Neuronal stem cell (in vitro differentiated cells): Measurements from ENCODE around the gene CRAT.
A peak's percentile ranks its signal among the peaks of the same experiment; 100 is the strongest.

Source experiments
- DNase-seq: peaks from one replicate; pipeline ENCODE4 v3.0.0-alpha.2; 2013; ENCODE audit warnings: low spot score
- H2AFZ ChIP-seq: one replicate; pipeline ENCODE4 v1.6.1; 2013; ENCODE audit warnings: mild to moderate bottlenecking, low read length, inconsistent platforms
- H2AK5ac ChIP-seq: 2 replicates; pipeline ENCODE4 v1.6.1; 2013; ENCODE audit warnings: low read depth, mild to moderate bottlenecking, inconsistent platforms, low read length, moderate library complexity, mixed read lengths
- H2BK120ac ChIP-seq: 2 replicates; pipeline ENCODE4 v1.6.1; 2013; ENCODE audit warnings: low read depth, mild to moderate bottlenecking, inconsistent platforms, low read length, moderate library complexity, mixed read lengths
- H2BK12ac ChIP-seq: one replicate; pipeline ENCODE4 v1.6.1; 2013; ENCODE audit warnings: low read length, inconsistent platforms
- H2BK15ac ChIP-seq: 2 replicates; pipeline ENCODE4 v1.6.1; 2013; ENCODE audit warnings: mild to moderate bottlenecking, low read length, inconsistent platforms, mixed read lengths
- H2BK5ac ChIP-seq: one replicate; pipeline ENCODE4 v1.6.1; 2013; ENCODE audit warnings: inconsistent platforms, mild to moderate bottlenecking, low read length, moderate library complexity
- H3K14ac ChIP-seq: one replicate; pipeline ENCODE4 v1.6.1; 2013; ENCODE audit warnings: low read length, inconsistent platforms
- H3K18ac ChIP-seq: 2 replicates; pipeline ENCODE4 v1.6.1; 2013; ENCODE audit warnings: low read length, inconsistent platforms
- H3K23ac ChIP-seq: 2 replicates; pipeline ENCODE4 v1.6.1; 2013; ENCODE audit warnings: low read depth, mild to moderate bottlenecking, mixed read lengths, low read length, inconsistent platforms; ENCODE audit not compliant: poor library complexity
- H3K27ac ChIP-seq: replicated peaks from 3 replicates; pipeline ENCODE4 v1.5.1; 2013; ENCODE audit warnings: low read length, inconsistent platforms
- H3K27me3 ChIP-seq, 3 experiments: 2 replicates each; pipeline ENCODE4 v1.6.1; 2013; ENCODE audit warnings: low read length in 3 of 3, mild to moderate bottlenecking in 2 of 3, inconsistent platforms in 1 of 3, low read depth in 1 of 3, mixed read lengths in 1 of 3, moderate library complexity in 1 of 3; ENCODE audit not compliant: control insufficient read depth in 3 of 3, insufficient read depth in 3 of 3
- H3K36me3 ChIP-seq, 2 donors: replicated peaks in 1 of 2; 2 replicates each; pipeline ENCODE4 v1.6.1; 2013; ENCODE audit warnings: low read length in 2 of 2; ENCODE audit not compliant: control insufficient read depth in 2 of 2, insufficient read depth in 2 of 2
- H3K4ac ChIP-seq: 2 replicates; pipeline ENCODE4 v1.6.1; 2013; ENCODE audit warnings: inconsistent platforms, mild to moderate bottlenecking, low read length, moderate library complexity
- H3K4me1 ChIP-seq, 2 donors: 1 replicate in 1 of 2; 2 replicates in 1 of 2; pipeline ENCODE4 v1.6.1; 2013; ENCODE audit warnings: low read length in 2 of 2, low read depth in 1 of 2; ENCODE audit not compliant: control insufficient read depth in 2 of 2, insufficient read depth in 1 of 2
- H3K4me2 ChIP-seq: one replicate; pipeline ENCODE4 v1.6.1; 2013; ENCODE audit warnings: mild to moderate bottlenecking, low read length, inconsistent platforms; ENCODE audit not compliant: insufficient read depth, poor library complexity, severe bottlenecking
- H3K4me3 ChIP-seq, 2 donors: 2 replicates each; pipeline ENCODE4 v1.5.1; 2013; ENCODE audit warnings: low read length in 2 of 2, mild to moderate bottlenecking in 2 of 2, inconsistent platforms in 1 of 2, moderate library complexity in 1 of 2
- H3K79me1 ChIP-seq: one replicate; pipeline ENCODE4 v1.6.1; 2013; ENCODE audit warnings: low read depth, mild to moderate bottlenecking, inconsistent platforms, low read length, moderate library complexity
- H3K9ac ChIP-seq: one replicate; pipeline ENCODE4 v1.6.1; 2013; ENCODE audit warnings: mild to moderate bottlenecking, low read depth, low read length, inconsistent platforms; ENCODE audit not compliant: poor library complexity
- H3K9me3 ChIP-seq, 2 donors: replicated peaks in 1 of 2; 2 replicates each; pipeline versions ENCODE3 to v1.6.1; 2013; ENCODE audit warnings: low read length in 2 of 2, mild to moderate bottlenecking in 2 of 2, inconsistent platforms in 1 of 2, low read depth in 1 of 2, mixed read lengths in 1 of 2, moderate library complexity in 1 of 2; ENCODE audit not compliant: control insufficient read depth in 2 of 2, insufficient read depth in 1 of 2
- H4K8ac ChIP-seq: one replicate; pipeline ENCODE4 v1.6.1; 2013; ENCODE audit warnings: low read depth, mild to moderate bottlenecking, inconsistent platforms, low read length, moderate library complexity
- H4K91ac ChIP-seq: one replicate; pipeline ENCODE4 v1.6.1; 2013; ENCODE audit warnings: low read length, low read depth, mild to moderate bottlenecking, inconsistent platforms; ENCODE audit not compliant: poor library complexity
- WGBS, 2 donors: extraction: QIAGEN DNeasy Blood & Tissue Kit; methylation state at CpG; one replicate each; pipeline ENCODE4 v1.1.7; 2013; ENCODE audit warnings: missing lambda C conversion rate in 2 of 2, mixed read lengths in 1 of 2; ENCODE audit not compliant: insufficient read length in 2 of 2, insufficient replicate concordance in 1 of 2; ENCODE audit errors: extremely low coverage in 2 of 2; 5-methylcytosine and 5-hydroxymethylcytosine counted together

The CRAT gene

DNA sequence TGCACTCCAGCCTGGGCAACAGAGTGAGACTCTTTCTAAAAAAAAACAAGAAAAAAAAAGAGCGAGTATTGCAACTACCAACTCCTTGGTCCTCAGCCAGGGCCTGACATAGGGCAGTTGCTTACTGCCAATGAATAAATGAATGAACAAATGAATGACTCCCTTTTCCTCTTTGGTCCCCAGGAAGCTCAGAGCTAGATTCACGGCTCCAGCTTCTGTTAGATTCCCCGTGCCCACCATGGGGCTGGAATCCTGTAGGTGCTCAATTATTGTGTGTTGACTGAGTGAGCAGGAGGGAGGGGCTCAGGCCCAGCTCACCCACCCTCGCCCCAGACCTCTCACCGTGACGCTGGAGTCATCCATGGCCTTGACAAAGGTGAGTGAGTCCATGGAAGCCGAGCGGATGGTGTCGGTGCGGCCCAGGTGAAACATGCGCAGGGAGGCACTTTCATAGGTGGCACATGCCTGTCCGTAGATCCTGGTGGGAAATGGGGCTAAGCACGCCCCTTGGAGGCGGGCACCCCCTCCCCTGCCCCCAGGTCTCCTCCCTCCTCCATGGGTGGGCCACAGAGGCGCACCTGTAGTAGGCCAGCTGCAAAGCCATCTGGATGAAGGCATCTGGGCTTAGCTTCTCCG, 12.8 kb downstream of the CRAT start:
- Histone ChIP-seq H3K4me1 (no peaks in the 10 kb centered on the region), H2BK15ac (no peak overlapping the region), H3K4me3 (no peak overlapping the region), H3K4me2 (no peak overlapping the region), H2AFZ (no peak overlapping the region), H2BK120ac (no peak overlapping the region), H4K91ac (no peak overlapping the region), H2BK5ac (no peak overlapping the region), H3K27me3 (no peaks in the 10 kb centered on the region), H3K14ac (no peak overlapping the region), H3K79me1 (peaks cover 2% of the 10 kb centered on the region), H3K18ac (no peak overlapping the region), H4K8ac (no peak overlapping the region), H2AK5ac (no peak overlapping the region), H3K4ac (no peak overlapping the region), H3K23ac (peak overlapping the region; percentile 60), H3K9ac (no peak overlapping the region), H3K9me3 (no peaks in the 10 kb centered on the region), H2BK12ac (no peak overlapping the region), H3K27ac (no peak overlapping the region), H3K36me3 (peaks cover 0 to 13% of the 10 kb centered on the region in 2 donors)
- WGBS, 2 donors, result no CpG with 5 or more reads among the region's 16 CpGs
- no peak for DNase-seq

- Histone ChIP-seq H3K14ac (no peak overlapping the region), H3K27me3 (no peaks in the 10 kb centered on the region), H3K4me3 (no peak overlapping the region), H4K91ac (no peak overlapping the region), H2BK120ac (no peak overlapping the region), H3K27ac (no peak overlapping the region), H3K9ac (peak overlapping the region; percentile 44), H3K4me1 (no peaks in the 10 kb centered on the region), H2BK5ac (no peak overlapping the region), H2AFZ (no peak overlapping the region), H2BK12ac (no peak overlapping the region), H3K4ac (peak overlapping the region; percentile 84), H3K9me3 (no peaks in the 10 kb centered on the region), H3K4me2 (no peak overlapping the region), H4K8ac (no peak overlapping the region), H2BK15ac (no peak overlapping the region), H3K36me3 (peaks cover 0 to 14% of the 10 kb centered on the region in 2 donors), H2AK5ac (peak overlapping the region; percentile 56), H3K23ac (peak overlapping the region; percentile 85), H3K18ac (peak overlapping the region; percentile 83), H3K79me1 (no peaks in the 10 kb centered on the region)
- DNase-seq, result no peak
- no CpG with 5 or more reads among the region's 12 CpGs for WGBS, 2 donors
These were observed 14.7 kb downstream of the CRAT start for GRCh38 chr9:129095908-129096307.

DNA sequence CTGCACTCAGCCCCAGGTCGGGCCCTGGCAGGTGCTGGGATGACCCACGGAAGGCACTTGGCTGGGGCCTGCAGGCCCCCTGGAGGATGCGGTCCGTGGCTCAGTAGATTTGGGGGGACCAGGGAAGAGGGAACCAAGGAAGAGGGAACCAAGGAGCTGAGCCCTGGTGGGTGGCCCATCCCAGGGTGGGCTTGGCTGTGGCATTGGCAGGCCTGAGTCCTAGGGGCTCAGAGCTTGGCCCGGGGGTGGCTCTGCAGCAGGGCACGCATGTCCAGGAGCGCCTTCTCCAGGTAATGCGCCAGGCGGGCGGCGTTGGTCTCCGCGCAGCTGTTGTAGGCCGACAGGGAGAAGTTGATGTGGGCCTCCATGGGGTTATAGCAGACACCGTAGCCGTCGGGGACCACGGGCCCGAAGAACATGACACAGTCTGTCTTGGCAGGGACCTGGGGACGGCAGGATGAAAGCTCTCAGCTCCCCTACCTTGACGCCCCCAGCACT, 15.4 kb downstream of the CRAT start:
- H3K36me3 ChIP-seq, result peaks cover 4 to 21% of the 10 kb centered on the region in 2 donors

DNA sequence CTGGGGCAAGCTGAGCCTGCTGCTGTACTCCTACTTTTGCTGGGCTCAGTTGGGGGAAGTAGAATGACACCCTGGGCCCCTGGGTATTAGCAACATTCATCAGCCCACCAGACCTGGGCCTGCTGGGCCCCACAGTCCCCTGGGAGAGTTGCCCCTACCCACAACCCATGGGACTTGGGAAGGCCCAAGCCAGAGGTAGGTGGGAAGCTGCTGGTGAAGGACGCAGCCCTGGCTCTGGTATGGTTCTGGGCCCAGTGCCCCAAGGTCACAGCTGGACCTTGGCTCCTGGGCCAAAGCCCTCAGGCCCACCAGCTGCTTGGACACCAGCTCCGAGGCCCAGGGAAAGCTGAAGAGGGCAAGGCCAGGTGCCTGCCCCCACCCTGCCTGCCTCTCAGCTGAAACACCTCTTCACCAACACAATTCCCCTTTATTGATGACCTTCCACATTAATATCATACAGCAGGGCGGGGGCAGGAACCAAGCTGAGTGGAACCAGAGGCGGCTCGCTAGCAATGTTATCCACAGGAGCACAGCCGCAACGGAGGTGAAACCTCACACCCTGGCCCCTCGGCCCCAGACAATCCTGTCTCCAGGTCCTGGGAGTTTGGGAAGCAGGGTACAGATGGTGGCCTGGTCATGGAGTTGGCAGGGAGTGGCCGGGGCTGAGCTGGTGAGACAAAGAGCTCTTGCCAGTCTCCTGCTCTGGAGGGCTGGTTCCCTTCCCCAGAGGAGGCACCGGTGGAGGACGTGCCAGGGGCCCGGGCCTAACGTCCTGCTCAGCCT, 16.0 kb downstream of the CRAT start:
- H2BK5ac ChIP-seq, result peak overlapping the region; percentile 87
- H3K79me1 ChIP-seq, result no peaks in the 10 kb centered on the region
- peak overlapping the region in 1 of 2 donors; percentile 35 for H3K4me3 ChIP-seq
- H2BK15ac ChIP-seq, result no peak overlapping the region
- WGBS, 2 donors, result no CpG with 5 or more reads among the region's 13 CpGs
- peaks cover 9 to 27% of the 10 kb centered on the region in 2 donors for H3K36me3 ChIP-seq
- H3K18ac ChIP-seq, result no peak overlapping the region
- peak overlapping the region; percentile 65 for H3K23ac ChIP-seq
- H3K9me3 ChIP-seq, result no peaks in the 10 kb centered on the region
- peak overlapping the region; percentile 43 for H4K8ac ChIP-seq
- H3K4me2 ChIP-seq, result no peak overlapping the region
- H3K4me1 ChIP-seq, result no peaks in the 10 kb centered on the region
- H3K27ac ChIP-seq, result no peak overlapping the region
- no peak overlapping the region for H2AK5ac ChIP-seq
- H2AFZ ChIP-seq, result no peak overlapping the region
- DNase-seq, result no peak
- peak overlapping the region; percentile 21 for H3K14ac ChIP-seq
- H4K91ac ChIP-seq, result no peak overlapping the region
- H2BK120ac ChIP-seq, result no peak overlapping the region
- no peak overlapping the region for H2BK12ac ChIP-seq
- no peak overlapping the region for H3K4ac ChIP-seq
- no peak overlapping the region for H3K9ac ChIP-seq
- no peaks in the 10 kb centered on the region for H3K27me3 ChIP-seq

More for the DNA sequence above, 15.4 kb downstream of the CRAT start:
- peak overlapping the region; percentile 65 for H4K8ac ChIP-seq
- H2BK12ac ChIP-seq, result peak overlapping the region; percentile 22
- H2BK5ac ChIP-seq, result peak overlapping the region; percentile 87
- no peak overlapping the region for H3K9ac ChIP-seq
- H3K79me1 ChIP-seq, result no peaks in the 10 kb centered on the region
- no peaks in the 10 kb centered on the region for H3K27me3 ChIP-seq
- no peak overlapping the region for H4K91ac ChIP-seq
- no peak overlapping the region for H2BK120ac ChIP-seq
- H3K23ac ChIP-seq, result peak overlapping the region; percentile 65
- H2AFZ ChIP-seq, result no peak overlapping the region
- no peaks in the 10 kb centered on the region for H3K9me3 ChIP-seq
- H3K27ac ChIP-seq, result no peak overlapping the region
- no peak for DNase-seq
- peak overlapping the region in 1 of 2 donors; percentile 35 for H3K4me3 ChIP-seq
- H3K14ac ChIP-seq, result peak overlapping the region; percentile 38
- H3K18ac ChIP-seq, result no peak overlapping the region
- H3K4me2 ChIP-seq, result no peak overlapping the region
- no peak overlapping the region for H2AK5ac ChIP-seq
- no peak overlapping the region for H3K4ac ChIP-seq
- H3K4me1 ChIP-seq, result no peaks in the 10 kb centered on the region
- no peak overlapping the region for H2BK15ac ChIP-seq
- WGBS, 2 donors, result no CpG with 5 or more reads among the region's 21 CpGs
